Pulmonary artery endothelial cell (primary cell): ENCODE data around the gene CLEC6A. TPM values are rescaled to one million over a fixed set of nuclear protein-coding genes. Genes with fewer than 3 reads are reported as not detected.
"Not testable (repeated sequence)": the region's sequence is repeated elsewhere in the genome, so short reads cannot be mapped to it uniquely, and the experiment has no call there.

Source experiments
- DNase-seq: peaks from one replicate; pipeline ENCODE4 v3.0.0-alpha.2; 2011; ENCODE audit warnings: low read depth, low spot score
- total RNA-seq: library from RNA; depleted of rRNA; stranded (reverse); fragments of >200 nt; gene quantifications from 2 replicates; pipeline ENCODE4 v1.2.3, GENCODE V29; 2014

Gene CLEC6A
- total RNA-seq, 1 donor from 2014 or later: not detected

GRCh38 chr12:8493084-8493483 lies 37.3 kb downstream of the CLEC6A start:
- DNase-seq: no peak

GRCh38 chr12:8495671-8496070 lies 39.9 kb downstream of the CLEC6A start:
- DNase-seq: not testable (repeated sequence)

- DNase-seq: not testable (repeated sequence)
Observed at GRCh38 chr12:8496074-8496473, 40.3 kb downstream of the CLEC6A start.

- no peak for DNase-seq
Observed at GRCh38 chr12:8499616-8500015, 43.9 kb downstream of the CLEC6A start.

- DNase-seq: no peak
Observed at GRCh38 chr12:8501720-8502119, 46.0 kb downstream of the CLEC6A start.

- DNase-seq: no peak
Observed at GRCh38 chr12:8504351-8504750, 48.6 kb downstream of the CLEC6A start.

GRCh38 chr12:8507596-8507995 lies 51.8 kb downstream of the CLEC6A start:
- no peak for DNase-seq

- no peak for DNase-seq
Observed at GRCh38 chr12:8508223-8508622, 52.5 kb downstream of the CLEC6A start.

GRCh38 chr12:8508910-8509841 lies 53.4 kb downstream of the CLEC6A start:
- no peak for DNase-seq

- no peak for DNase-seq
Observed at GRCh38 chr12:8513256-8513655, 57.5 kb downstream of the CLEC6A start, which contains the start of gene CLEC4D. TSS of gene CLEC4D (plus strand) at chr12:8513503. CDS start at chr12:8513733, 230 bp downstream.

- no peak for DNase-seq
Observed at GRCh38 chr12:8517971-8518370, 62.2 kb downstream of the CLEC6A start.

- no peak for DNase-seq
Observed at GRCh38 chr12:8519171-8519570, 63.4 kb downstream of the CLEC6A start.

- no peak for DNase-seq
Observed at GRCh38 chr12:8527250-8528130, 71.7 kb downstream of the CLEC6A start.

Other genes starting within 250 kb of the CLEC6A start
- 0.11 TPM in 1 of 2 replicates, not detected in the other for gene FAM90A1, start 228.3 kb upstream of the CLEC6A start, total RNA-seq
- gene CLEC4D, start 57.5 kb downstream of the CLEC6A start, total RNA-seq: not detected in 2 replicates
- not detected in 2 replicates for gene CLEC4E, start 84.9 kb downstream of the CLEC6A start, total RNA-seq
- gene AICDA, start 156.9 kb downstream of the CLEC6A start, total RNA-seq: not detected in 2 replicates
- 0.20 and 0.25 TPM in 2 replicates for gene MFAP5, start 206.9 kb downstream of the CLEC6A start, total RNA-seq
- 54.4 and 130 TPM in 2 replicates for gene RIMKLB, start 242.0 kb downstream of the CLEC6A start, total RNA-seq